HepG2 (cell line): ENCODE results near the gene TFAP2E.

Experiments
- EZH2 ChIP-seq: conservative IDR thresholded peaks from 2 replicates; pipeline ENCODE4 v1.6.1; 2012; ENCODE audit warnings: mild to moderate bottlenecking, low read depth, low read length, moderate library complexity
- MXI1 ChIP-seq: IDR thresholded peaks from 3 replicates; pipeline ENCODE4 v1.6.1; 2012; ENCODE audit warnings: low read depth, low read length, inconsistent platforms, borderline replicate concordance
- ZFAT ChIP-seq: sonication (generic); formaldehyde crosslinking; conservative IDR thresholded peaks from 2 replicates; pipeline ENCODE4 v1.8.1; 2023; ENCODE audit warnings: missing genetic modification reagents, inconsistent platforms
- ZNF207 ChIP-seq: fragments of 450-650 bp; IDR thresholded peaks from 2 replicates; pipeline ENCODE4 v1.6.1; 2016; ENCODE audit warnings: antibody characterized with exemption, borderline replicate concordance
- ZNF24 ChIP-seq: fragments of 450-650 bp; IDR thresholded peaks from 2 replicates; pipeline ENCODE4 v1.6.1; 2017; ENCODE audit warnings: antibody characterized with exemption, mild to moderate bottlenecking
- TF ChIP-seq, protein P1 (sequence below): sonication (generic); formaldehyde crosslinking; IDR thresholded peaks from 2 replicates; pipeline ENCODE4 v1.4.0; 2020; ENCODE audit warnings: missing genetic modification reagents

DNA sequence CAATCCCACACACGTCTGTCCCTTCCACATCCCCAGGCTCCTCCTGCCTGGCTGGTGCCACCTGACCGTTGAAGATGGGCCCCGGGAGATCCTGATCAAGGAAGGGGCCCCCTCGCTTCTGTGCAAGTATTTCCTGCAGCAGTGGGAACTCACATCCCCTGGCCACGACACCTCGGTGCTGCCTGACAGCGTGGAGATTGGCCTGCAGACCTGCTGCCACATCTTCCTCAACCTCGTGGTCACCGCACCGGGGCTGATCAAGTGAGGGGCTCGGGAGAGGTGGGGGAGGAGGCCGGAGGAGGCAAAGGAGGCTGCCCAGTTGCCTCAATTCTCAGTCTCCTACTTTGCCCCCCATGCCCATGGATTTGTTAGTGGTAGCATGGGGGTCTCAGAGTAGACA lies 9.9 kb upstream of the TFAP2E start:
- TF ChIP-seq ZFAT (CRISPR knock-in tag) (no peak), EZH2 (no peak), ZNF207 (no peak), ZNF24 (no peak), MXI1 (no peak)
- TF ChIP-seq, protein P1, sequence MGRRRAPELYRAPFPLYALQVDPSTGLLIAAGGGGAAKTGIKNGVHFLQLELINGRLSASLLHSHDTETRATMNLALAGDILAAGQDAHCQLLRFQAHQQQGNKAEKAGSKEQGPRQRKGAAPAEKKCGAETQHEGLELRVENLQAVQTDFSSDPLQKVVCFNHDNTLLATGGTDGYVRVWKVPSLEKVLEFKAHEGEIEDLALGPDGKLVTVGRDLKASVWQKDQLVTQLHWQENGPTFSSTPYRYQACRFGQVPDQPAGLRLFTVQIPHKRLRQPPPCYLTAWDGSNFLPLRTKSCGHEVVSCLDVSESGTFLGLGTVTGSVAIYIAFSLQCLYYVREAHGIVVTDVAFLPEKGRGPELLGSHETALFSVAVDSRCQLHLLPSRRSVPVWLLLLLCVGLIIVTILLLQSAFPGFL (CRISPR knock-in tag): no peak
